Glomerular visceral epithelial cell (primary cell): ENCODE measurements around the gene NR1I3.
"Not testable (repeated sequence)": the region's sequence is repeated elsewhere in the genome, so short reads cannot be mapped to it uniquely, and the experiment has no call there.

Experiments
- DNase-seq: peaks from one replicate; pipeline ENCODE4 v3.0.0-alpha.2; 2016; ENCODE audit errors: extremely low spot score

The NR1I3 gene

GRCh38 chr1:161238039-161238473 is at the start of gene NR1I3:
Gene NR1I3, minus strand, starts transcription at chr1:161238203. Its CDS starts 1,638 bp downstream, at chr1:161236565.
- DNase-seq: no peak

- no peak for DNase-seq
Measured at GRCh38 chr1:161287482-161288054, 49.6 kb upstream of the NR1I3 start.

- DNase-seq: no peak
Measured at GRCh38 chr1:161285521-161285920, 47.5 kb upstream of the NR1I3 start.

GRCh38 chr1:161285113-161285512 is 47.1 kb upstream of the NR1I3 start:
- DNase-seq: no peak

- no peak for DNase-seq
Measured at GRCh38 chr1:161282991-161283390, 45.0 kb upstream of the NR1I3 start.

GRCh38 chr1:161274874-161275273 is 36.9 kb upstream of the NR1I3 start:
- no peak for DNase-seq

- DNase-seq: no peak
Measured at GRCh38 chr1:161273402-161273801, 35.4 kb upstream of the NR1I3 start.

- DNase-seq: no peak
Measured at GRCh38 chr1:161267321-161267720, 29.3 kb upstream of the NR1I3 start.

GRCh38 chr1:161266836-161267235 is 28.8 kb upstream of the NR1I3 start:
- no peak for DNase-seq

GRCh38 chr1:161266202-161266601 is 28.2 kb upstream of the NR1I3 start:
- peak; percentile 63 for DNase-seq

GRCh38 chr1:161265305-161265704 is 27.3 kb upstream of the NR1I3 start:
- DNase-seq: peak; percentile 37

GRCh38 chr1:161261261-161262235 is 23.5 kb upstream of the NR1I3 start:
- DNase-seq: peak; percentile 23

- no peak for DNase-seq
Measured at GRCh38 chr1:161260376-161261260, 22.6 kb upstream of the NR1I3 start.

GRCh38 chr1:161259765-161260164 is 21.8 kb upstream of the NR1I3 start:
- no peak for DNase-seq

GRCh38 chr1:161259345-161259702 is 21.3 kb upstream of the NR1I3 start:
- DNase-seq: no peak

GRCh38 chr1:161258439-161259344 is 20.7 kb upstream of the NR1I3 start, which contains the start of gene PCP4L1:
Gene PCP4L1, plus strand, starts transcription at chr1:161258745. Its CDS starts 230 bp downstream, at chr1:161258975.
- peak; percentile 36 for DNase-seq

GRCh38 chr1:161257109-161257508 is 19.1 kb upstream of the NR1I3 start:
- not testable (repeated sequence) for DNase-seq

- not testable (repeated sequence) for DNase-seq
Measured at GRCh38 chr1:161255955-161256520, 18.0 kb upstream of the NR1I3 start.

GRCh38 chr1:161255302-161255701 is 17.3 kb upstream of the NR1I3 start:
- not testable (repeated sequence) for DNase-seq

- DNase-seq: no peak
Measured at GRCh38 chr1:161251579-161251978, 13.6 kb upstream of the NR1I3 start.
